IMR-90 (cell line): ENCODE results near the gene PTGES3.

Experiments
- POLR2A ChIP-seq: IDR thresholded peaks from 2 replicates; pipeline ENCODE4 v1.6.1; 2012; ENCODE audit warnings: mild to moderate bottlenecking, low read depth, low read length
- SMC3 ChIP-seq: fragments of 150-350 bp; IDR thresholded peaks from 2 replicates; pipeline ENCODE4 v1.6.1; 2016; ENCODE audit warnings: low read depth, mild to moderate bottlenecking, antibody characterized with exemption, low read length, moderate library complexity
- TF ChIP-seq, protein P1 (sequence below): conservative IDR thresholded peaks from 2 replicates; pipeline ENCODE4 v1.5.1; 2012; ENCODE audit warnings: mild to moderate bottlenecking, low read depth, low read length, improper control_type of control experiment

DNA sequence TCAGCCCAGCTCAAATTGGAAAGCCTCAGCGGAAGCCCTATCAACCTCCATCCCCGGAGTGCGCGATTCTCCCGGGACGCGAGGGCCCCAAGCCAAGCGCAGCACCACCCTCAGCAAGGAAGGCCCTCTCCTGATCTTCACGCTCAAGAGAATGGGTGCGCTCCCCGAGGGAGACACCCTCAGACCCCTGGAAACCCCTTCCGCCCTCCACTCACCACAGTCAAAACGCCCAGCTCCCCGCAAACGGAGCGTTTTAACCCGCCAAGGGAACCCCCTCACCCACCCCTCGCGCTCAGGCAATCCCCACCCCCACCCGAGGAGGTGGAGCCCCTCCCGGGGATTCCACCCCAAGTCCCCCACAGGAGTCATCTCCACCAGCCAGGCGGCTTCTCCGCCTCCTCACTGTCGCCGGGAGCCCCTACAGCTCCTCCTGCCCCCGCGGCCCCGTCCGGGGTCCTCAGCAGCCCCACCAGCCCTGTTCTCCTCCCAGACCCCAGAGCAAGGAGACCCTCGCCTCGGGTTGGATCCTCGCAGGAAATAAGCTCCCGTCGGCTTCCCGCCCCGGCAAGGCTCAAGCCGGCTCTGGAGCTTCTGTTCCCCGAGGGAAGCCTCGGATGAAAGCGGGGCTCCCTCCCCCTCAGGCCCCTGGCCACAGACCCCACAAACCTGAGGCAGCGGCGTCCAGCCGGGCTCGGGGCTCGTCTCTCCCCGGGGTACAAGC lies 58.5 kb downstream of the PTGES3 start:
- TF ChIP-seq, protein P1, sequence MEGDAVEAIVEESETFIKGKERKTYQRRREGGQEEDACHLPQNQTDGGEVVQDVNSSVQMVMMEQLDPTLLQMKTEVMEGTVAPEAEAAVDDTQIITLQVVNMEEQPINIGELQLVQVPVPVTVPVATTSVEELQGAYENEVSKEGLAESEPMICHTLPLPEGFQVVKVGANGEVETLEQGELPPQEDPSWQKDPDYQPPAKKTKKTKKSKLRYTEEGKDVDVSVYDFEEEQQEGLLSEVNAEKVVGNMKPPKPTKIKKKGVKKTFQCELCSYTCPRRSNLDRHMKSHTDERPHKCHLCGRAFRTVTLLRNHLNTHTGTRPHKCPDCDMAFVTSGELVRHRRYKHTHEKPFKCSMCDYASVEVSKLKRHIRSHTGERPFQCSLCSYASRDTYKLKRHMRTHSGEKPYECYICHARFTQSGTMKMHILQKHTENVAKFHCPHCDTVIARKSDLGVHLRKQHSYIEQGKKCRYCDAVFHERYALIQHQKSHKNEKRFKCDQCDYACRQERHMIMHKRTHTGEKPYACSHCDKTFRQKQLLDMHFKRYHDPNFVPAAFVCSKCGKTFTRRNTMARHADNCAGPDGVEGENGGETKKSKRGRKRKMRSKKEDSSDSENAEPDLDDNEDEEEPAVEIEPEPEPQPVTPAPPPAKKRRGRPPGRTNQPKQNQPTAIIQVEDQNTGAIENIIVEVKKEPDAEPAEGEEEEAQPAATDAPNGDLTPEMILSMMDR, result no peak
- no peak for TF ChIP-seq POLR2A
- TF ChIP-seq SMC3, result no peak
